Spleen (tissue), 7 donors: ENCODE results near the gene RBMY1D.

Experiments used
- CTCF ChIP-seq, 11 experiments: fragments of 200-600 bp in 7 of 11; fragments of 450-650 bp in 4 of 11; sonication (generic) in 4 of 11; IDR thresholded peaks in 8 of 11; conservative IDR thresholded peaks in 3 of 11; 1 replicate in 7 of 11; 2 replicates in 4 of 11; pipeline versions ENCODE4 v1.4.0 to v1.8.0; 2016 to 2021; ENCODE audit warnings: antibody characterized with exemption in 11 of 11, inconsistent platforms in 4 of 11, mild to moderate bottlenecking in 1 of 11
- POLR2A ChIP-seq, 3 donors: fragments of 450-650 bp; IDR thresholded peaks; one replicate each; pipeline ENCODE4 v1.5.1; 2017; ENCODE audit warnings: antibody characterized with exemption in 3 of 3, mild to moderate bottlenecking in 1 of 3
- donor health status: DM: no; HTN: no; CAD: no; lungs with moderate emphysema.
- donor health status: DM: no; HTN: no; CAD: no.
- donor health status: DM: no; HTN: no; CAD: no.

- TF ChIP-seq POLR2A (IDR thresholded peaks at IDR 0.05): no peak
- TF ChIP-seq CTCF (IDR thresholded peaks at IDR 0.05 in 8 of 11, conservative IDR thresholded peaks at IDR 0.05 in 3 of 11): no peak
Measured at GRCh38 chrY:21842090-21842489, 52.2 kb downstream of the RBMY1D start.
